Keratinocyte (primary cell): ENCODE data around the gene KLK3.
"Not testable (repeated sequence)": the region's sequence is repeated elsewhere in the genome, so short reads cannot be mapped to it uniquely, and the experiment has no call there.

Source experiments
- CTCF ChIP-seq, 3 experiments: IDR thresholded peaks in 1 of 3; conservative IDR thresholded peaks in 1 of 3; optimal IDR thresholded peaks in 1 of 3; 2 replicates in 2 of 3; 3 replicates in 1 of 3; pipeline versions ENCODE3 to v1.5.1; 2011; ENCODE audit warnings: low read length in 3 of 3, mild to moderate bottlenecking in 3 of 3, moderate library complexity in 2 of 3, control low read depth in 1 of 3, inconsistent platforms in 1 of 3; ENCODE audit not compliant: insufficient read depth in 2 of 3; ENCODE audit errors: extremely low read depth in 1 of 3
- EZH2 ChIP-seq: IDR thresholded peaks from one replicate; pipeline ENCODE4 v1.6.1; 2012; ENCODE audit warnings: inconsistent platforms, mild to moderate bottlenecking, low read length, moderate library complexity

- TF ChIP-seq CTCF (optimal IDR thresholded peaks at IDR 0.05 in 1 of 3, IDR thresholded peaks at IDR 0.05 in 1 of 3, conservative IDR thresholded peaks at IDR 0.05 in 1 of 3; ENCODE audit: extremely low read depth in 1 of 3, insufficient read depth in 2 of 3, low read length in 3 of 3); EZH2: not testable (repeated sequence)
These were observed 43.0 kb upstream of the KLK3 start for GRCh38 chr19:50811622-50812238.
